ENCODE data around the gene SMARCC2.

SMARCC2 gene

GRCh38 chr12:56188131-56188777 lies 1.0 kb downstream of the SMARCC2 start:
- peak overlapping the region; percentile 90 for H3K4me3 ChIP-seq (ENCODE audit: low read depth, low read length)
- TF ChIP-seq CTCF (IDR thresholded peaks at IDR 0.05; ENCODE audit: low read depth, low read length), result no peak

GRCh38 chr12:56186957-56187356 lies 2.3 kb downstream of the SMARCC2 start:
- no peak for TF ChIP-seq CTCF (IDR thresholded peaks at IDR 0.05; ENCODE audit: low read depth, low read length)
- H3K4me3 ChIP-seq (ENCODE audit: low read depth, low read length), result no peak overlapping the region

GRCh38 chr12:56178347-56178746 lies 10.9 kb downstream of the SMARCC2 start:
- H3K4me3 ChIP-seq (ENCODE audit: low read depth, low read length), result no peak overlapping the region
- TF ChIP-seq CTCF (IDR thresholded peaks at IDR 0.05; ENCODE audit: low read depth, low read length), result no peak

GRCh38 chr12:56172839-56173238 lies 16.4 kb downstream of the SMARCC2 start:
- no peak for TF ChIP-seq CTCF (IDR thresholded peaks at IDR 0.05; ENCODE audit: low read depth, low read length)
- no peak overlapping the region for H3K4me3 ChIP-seq (ENCODE audit: low read depth, low read length)

- no peak for TF ChIP-seq CTCF (IDR thresholded peaks at IDR 0.05; ENCODE audit: low read depth, low read length)
- no peak overlapping the region for H3K4me3 ChIP-seq (ENCODE audit: low read depth, low read length)
These were observed 20.0 kb downstream of the SMARCC2 start for GRCh38 chr12:56169229-56169759.

GRCh38 chr12:56165369-56165768 lies 23.9 kb downstream of the SMARCC2 start:
- TF ChIP-seq CTCF (IDR thresholded peaks at IDR 0.05; ENCODE audit: low read depth, low read length), result no peak

GRCh38 chr12:56164345-56164729 lies 24.9 kb downstream of the SMARCC2 start:
- TF ChIP-seq CTCF (IDR thresholded peaks at IDR 0.05; ENCODE audit: low read depth, low read length), result no peak
- H3K4me3 ChIP-seq (ENCODE audit: low read depth, low read length), result no peak overlapping the region

More at GRCh38 chr12:56165369-56165768, 23.9 kb downstream of the SMARCC2 start:
- H3K4me3 ChIP-seq (ENCODE audit: low read depth, low read length), result no peak overlapping the region

Measured in WI38 (cell line).